CD14-positive monocyte (primary cell): ENCODE results near the gene GAMT. TPM values are rescaled to one million over a fixed set of nuclear protein-coding genes. Genes with fewer than 3 reads are reported as not detected.

Experiments
- DNase-seq, 3 donors: peaks; one replicate each; pipeline ENCODE4 v3.0.0-alpha.2; 2011 to 2022
- H2AFZ ChIP-seq: 2 replicates; pipeline ENCODE4 v1.6.0; 2012; ENCODE audit warnings: mild to moderate bottlenecking, low read depth, low read length, inconsistent platforms; ENCODE audit not compliant: insufficient read depth, poor library complexity, severe bottlenecking
- H3K27ac ChIP-seq, 2 donors: 1 replicate in 1 of 2; 2 replicates in 1 of 2; pipeline ENCODE4 v1.5.1; 2012 to 2013; ENCODE audit warnings: low read length in 2 of 2, control low read depth in 1 of 2, inconsistent platforms in 1 of 2, low read depth in 1 of 2, mild to moderate bottlenecking in 1 of 2
- H3K27me3 ChIP-seq, 2 donors: one replicate each; pipeline versions ENCODE4 v1.6.0 to v1.6.1; 2011 to 2013; ENCODE audit warnings: low read length in 2 of 2; ENCODE audit not compliant: control insufficient read depth in 2 of 2, insufficient read depth in 2 of 2
- H3K36me3 ChIP-seq, 2 donors: replicated peaks in 1 of 2; 1 replicate in 1 of 2; 2 replicates in 1 of 2; pipeline versions ENCODE4 v1.5.1 to v1.6.1; 2012 to 2013; ENCODE audit warnings: low read length in 2 of 2, control low read depth in 1 of 2, inconsistent platforms in 1 of 2, mild to moderate bottlenecking in 1 of 2; ENCODE audit not compliant: insufficient read depth in 2 of 2, control insufficient read depth in 1 of 2
- H3K4me1 ChIP-seq, 2 donors: 1 replicate in 1 of 2; 2 replicates in 1 of 2; pipeline versions ENCODE4 v1.5.1 to v1.6.1; 2012 to 2013; ENCODE audit warnings: low read length in 2 of 2, control low read depth in 1 of 2, inconsistent platforms in 1 of 2, mild to moderate bottlenecking in 1 of 2, moderate library complexity in 1 of 2; ENCODE audit not compliant: insufficient read depth in 2 of 2, control insufficient read depth in 1 of 2
- H3K4me2 ChIP-seq: replicated peaks from 2 replicates; pipeline ENCODE3; 2012; ENCODE audit warnings: low read length, moderate library complexity, mild to moderate bottlenecking; ENCODE audit not compliant: poor library complexity, severe bottlenecking; ENCODE audit errors: extremely low read depth
- H3K4me3 ChIP-seq, 3 experiments: fragments of 200-600 bp in 1 of 3; sonication (generic) in 1 of 3; replicated peaks in 1 of 3; 1 replicate in 2 of 3; 2 replicates in 1 of 3; pipeline ENCODE4 v1.5.1; 2011 to 2013; ENCODE audit warnings: low read length in 3 of 3, mild to moderate bottlenecking in 3 of 3, control low read depth in 2 of 3, low read depth in 2 of 3, inconsistent platforms in 1 of 3, moderate library complexity in 1 of 3
- H3K79me2 ChIP-seq: 2 replicates; pipeline ENCODE4 v1.6.0; 2012; ENCODE audit warnings: mild to moderate bottlenecking, control low read depth, inconsistent platforms, low read length, moderate library complexity; ENCODE audit not compliant: insufficient read depth
- H3K9ac ChIP-seq: 2 replicates; pipeline ENCODE4 v1.6.0; 2017; ENCODE audit warnings: low read length, mild to moderate bottlenecking; ENCODE audit not compliant: insufficient read depth, poor library complexity, severe bottlenecking
- H3K9me3 ChIP-seq, 2 donors: replicated peaks in 1 of 2; 1 replicate in 1 of 2; 2 replicates in 1 of 2; pipeline versions ENCODE4 v1.5.1 to v1.6.1; 2012 to 2013; ENCODE audit warnings: low read length in 2 of 2, control low read depth in 1 of 2; ENCODE audit not compliant: control insufficient read depth in 1 of 2, insufficient read depth in 1 of 2
- H4K20me1 ChIP-seq: 2 replicates; pipeline ENCODE4 v1.6.0; 2012; ENCODE audit warnings: mild to moderate bottlenecking, low read length, control low read depth, moderate library complexity; ENCODE audit not compliant: insufficient read depth
- H3K27ac Mint-ChIP-seq, 7 donors: one replicate each; pipeline ENCODE4 v1.8.0; 2020; ENCODE audit warnings: mild to moderate bottlenecking in 7 of 7, mixed read lengths in 7 of 7, moderate library complexity in 6 of 7, inconsistent platforms in 2 of 7
- H3K27me3 Mint-ChIP-seq, 3 donors: one replicate each; pipeline ENCODE4 v1.8.0; 2021 to 2022; ENCODE audit warnings: low read depth in 3 of 3, mild to moderate bottlenecking in 3 of 3, mixed read lengths in 3 of 3, moderate library complexity in 3 of 3, inconsistent platforms in 1 of 3
- H3K36me3 Mint-ChIP-seq, 2 donors: one replicate each; pipeline ENCODE4 v1.8.0; 2020; ENCODE audit warnings: mixed read lengths in 2 of 2, inconsistent platforms in 1 of 2, mild to moderate bottlenecking in 1 of 2
- H3K4me1 Mint-ChIP-seq: one replicate; pipeline ENCODE4 v1.8.0; 2020; ENCODE audit warnings: mild to moderate bottlenecking, mixed read lengths
- H3K4me3 Mint-ChIP-seq, 2 donors: one replicate each; pipeline ENCODE4 v1.8.0; 2020; ENCODE audit warnings: mild to moderate bottlenecking in 2 of 2, mixed read lengths in 2 of 2, moderate library complexity in 1 of 2
- H3K9me3 Mint-ChIP-seq, 7 donors: one replicate each; pipeline ENCODE4 v1.8.0; 2020 to 2022; ENCODE audit warnings: mixed read lengths in 7 of 7, mild to moderate bottlenecking in 6 of 7, moderate library complexity in 6 of 7, inconsistent platforms in 2 of 7
- CTCF ChIP-seq: fragments of 200-600 bp; IDR thresholded peaks from one replicate; pipeline ENCODE4 v1.8.0; 2022; ENCODE audit warnings: antibody characterized with exemption, mild to moderate bottlenecking
- WGBS: methylation state at CpG from one replicate; pipeline ENCODE4 v1.1.5; 2013; ENCODE audit warnings: missing lambda C conversion rate; ENCODE audit not compliant: insufficient coverage; 5-methylcytosine and 5-hydroxymethylcytosine counted together
- intact Hi-C, 2 donors: fragments of 100-400 bp; cut with micrococcal nuclease; formaldehyde crosslinking; loops; one replicate each; pipeline versions ENCODE4 v1.15.0 to v1.15.1; 2023
- polyA plus RNA-seq, 3 donors: library from polyadenylated mRNA; depleted of rRNA in 1 of 3; unstranded in 2 of 3; stranded (reverse) in 1 of 3; fragments of 300-500 nt in 2 of 3; fragments of >200 nt in 1 of 3; fragmentation: Illumina TruSeq in 2 of 3; gene quantifications; 1 replicate in 2 of 3; 2 replicates in 1 of 3; pipeline ENCODE4 v1.2.3, GENCODE V29; 2012 to 2021

GAMT gene
- polyA plus RNA-seq, 3 donors: 0.95 to 1.3 (median 0.96) TPM

GRCh38 chr19:1399745-1400144 lies 1.6 kb downstream of the GAMT start:
- Mint-ChIP-seq H3K4me1 (peaks cover 33% of the 10 kb centered on the region), H3K36me3 (peaks cover 0 to 3% of the 10 kb centered on the region in 2 donors), H3K27ac (no peak overlapping the region), H3K27me3 (peaks cover 21 to 44% (median 31%) of the 10 kb centered on the region in 3 donors), H3K9me3 (peaks cover 0 to 3% (median 1%) of the 10 kb centered on the region in 7 donors), H3K4me3 (no peak overlapping the region)
- peaks cover 3 to 8% of the 10 kb centered on the region in 2 donors for H3K36me3 ChIP-seq
- no peak overlapping the region for H2AFZ ChIP-seq
- no peaks in the 10 kb centered on the region for H3K79me2 ChIP-seq
- intact Hi-C loops: no loop called here
- H4K20me1 ChIP-seq: no peaks in the 10 kb centered on the region
- DNase-seq: no peak
- no peak for TF ChIP-seq CTCF
- H3K27ac ChIP-seq: no peak overlapping the region
- H3K4me2 ChIP-seq: no peak overlapping the region
- no peak overlapping the region for H3K4me3 ChIP-seq
- no peak overlapping the region for H3K9ac ChIP-seq
- WGBS: 96% methylated on average over 14 of the region's 15 CpGs
- H3K4me1 ChIP-seq: peaks cover 24 to 47% of the 10 kb centered on the region in 2 donors
- peaks cover 4 to 32% of the 10 kb centered on the region in 2 donors for H3K27me3 ChIP-seq
- no peaks in the 10 kb centered on the region for H3K9me3 ChIP-seq

- peaks cover 5 to 6% of the 10 kb centered on the region in 2 donors for H3K36me3 Mint-ChIP-seq
- Histone ChIP-seq H3K4me3 (no peak overlapping the region), H3K27me3 (peaks cover 4 to 32% of the 10 kb centered on the region in 2 donors), H4K20me1 (no peaks in the 10 kb centered on the region), H3K79me2 (no peaks in the 10 kb centered on the region), H3K36me3 (peaks cover 10 to 13% of the 10 kb centered on the region in 2 donors), H3K4me1 (peaks cover 20 to 42% of the 10 kb centered on the region in 2 donors), H3K4me2 (no peak overlapping the region), H3K9me3 (no peaks in the 10 kb centered on the region), H3K9ac (no peak overlapping the region), H2AFZ (no peak overlapping the region), H3K27ac (no peak overlapping the region)
- DNase-seq: no peak
- no peak for TF ChIP-seq CTCF
- H3K27ac Mint-ChIP-seq: no peak overlapping the region
- peaks cover 0 to 3% (median 1%) of the 10 kb centered on the region in 7 donors for H3K9me3 Mint-ChIP-seq
- 94% methylated on average over 18 of the region's 19 CpGs for WGBS
- H3K4me1 Mint-ChIP-seq: peaks cover 28% of the 10 kb centered on the region
- no peak overlapping the region for H3K4me3 Mint-ChIP-seq
- peaks cover 21 to 41% (median 31%) of the 10 kb centered on the region in 3 donors for H3K27me3 Mint-ChIP-seq
- intact Hi-C loops: no loop called here
Observed at GRCh38 chr19:1399079-1399478, 2.3 kb downstream of the GAMT start.
